Mammary epithelial cell (primary cell): Measurements from ENCODE around the gene UGT1A5.

Source experiments
- EZH2 ChIP-seq: IDR thresholded peaks from 2 replicates; pipeline ENCODE4 v1.6.1; 2012; ENCODE audit warnings: low read length, inconsistent platforms, borderline replicate concordance
- TF ChIP-seq, protein P1 (sequence below), 2 donors: IDR thresholded peaks in 1 of 2; conservative IDR thresholded peaks in 1 of 2; 2 replicates each; pipeline ENCODE4 v1.5.1; 2011 to 2012; ENCODE audit warnings: inconsistent platforms in 2 of 2, low read length in 2 of 2, mild to moderate bottlenecking in 2 of 2, control low read depth in 1 of 2, low read depth in 1 of 2; ENCODE audit not compliant: insufficient read depth in 1 of 2; ENCODE audit errors: extremely low read depth in 1 of 2

DNA sequence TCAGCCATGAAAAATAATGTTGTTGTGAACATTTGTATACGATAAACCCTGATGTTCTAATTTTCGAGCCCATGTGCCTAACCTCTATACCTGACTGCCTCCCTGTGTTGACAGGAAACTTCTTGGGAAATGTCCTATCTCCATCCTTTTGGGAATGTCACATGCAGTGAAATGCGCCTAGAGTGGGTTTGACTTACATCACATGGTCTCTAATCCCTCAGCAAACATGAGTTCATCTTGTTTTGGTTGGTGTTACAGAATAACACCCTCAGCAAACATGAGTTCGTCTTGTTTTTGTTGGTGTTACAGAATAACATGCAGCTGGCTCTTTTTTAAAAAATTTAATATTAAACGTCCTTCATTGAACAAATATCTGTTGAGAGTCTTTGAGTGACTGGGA, 24.4 kb upstream of the UGT1A5 start:
- TF ChIP-seq, protein P1, sequence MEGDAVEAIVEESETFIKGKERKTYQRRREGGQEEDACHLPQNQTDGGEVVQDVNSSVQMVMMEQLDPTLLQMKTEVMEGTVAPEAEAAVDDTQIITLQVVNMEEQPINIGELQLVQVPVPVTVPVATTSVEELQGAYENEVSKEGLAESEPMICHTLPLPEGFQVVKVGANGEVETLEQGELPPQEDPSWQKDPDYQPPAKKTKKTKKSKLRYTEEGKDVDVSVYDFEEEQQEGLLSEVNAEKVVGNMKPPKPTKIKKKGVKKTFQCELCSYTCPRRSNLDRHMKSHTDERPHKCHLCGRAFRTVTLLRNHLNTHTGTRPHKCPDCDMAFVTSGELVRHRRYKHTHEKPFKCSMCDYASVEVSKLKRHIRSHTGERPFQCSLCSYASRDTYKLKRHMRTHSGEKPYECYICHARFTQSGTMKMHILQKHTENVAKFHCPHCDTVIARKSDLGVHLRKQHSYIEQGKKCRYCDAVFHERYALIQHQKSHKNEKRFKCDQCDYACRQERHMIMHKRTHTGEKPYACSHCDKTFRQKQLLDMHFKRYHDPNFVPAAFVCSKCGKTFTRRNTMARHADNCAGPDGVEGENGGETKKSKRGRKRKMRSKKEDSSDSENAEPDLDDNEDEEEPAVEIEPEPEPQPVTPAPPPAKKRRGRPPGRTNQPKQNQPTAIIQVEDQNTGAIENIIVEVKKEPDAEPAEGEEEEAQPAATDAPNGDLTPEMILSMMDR (conservative IDR thresholded peaks at IDR 0.05 in 1 of 2, IDR thresholded peaks at IDR 0.05 in 1 of 2; ENCODE audit: extremely low read depth in 1 of 2, insufficient read depth in 1 of 2, low read depth in 1 of 2, low read length in 2 of 2), result no peak
- TF ChIP-seq EZH2, result no peak
